ENCODE results near the gene IQGAP3.

GRCh38 chr1:156599811-156600210 is 27.4 kb upstream of the IQGAP3 start:
- TF ChIP-seq CTCF (IDR thresholded peaks at IDR 0.05) (no peak), POLR2A (IDR thresholded peaks at IDR 0.05) (no peak)
